Loucy (cell line): Measurements from ENCODE around the gene CTSW.

ENCODE experiments used
- H2AFZ ChIP-seq: fragments of 200-600 bp; sonication (generic); 2 replicates; pipeline ENCODE4 v1.6.0; 2016; ENCODE audit warnings: antibody characterized with exemption, mild to moderate bottlenecking, low read length, moderate library complexity
- H3F3A ChIP-seq: fragments of 200-600 bp; 2 replicates; pipeline ENCODE4 v1.6.0; 2016; ENCODE audit warnings: antibody characterized with exemption, low read depth, mild to moderate bottlenecking
- H3K27me3 ChIP-seq: fragments of 200-600 bp; sonication (generic); 2 replicates; pipeline ENCODE4 v1.6.1; 2014; ENCODE audit warnings: low read length, mild to moderate bottlenecking; ENCODE audit not compliant: insufficient read depth, poor library complexity, severe bottlenecking
- H3K36me3 ChIP-seq: fragments of 200-600 bp; sonication (generic); 2 replicates; pipeline ENCODE4 v1.6.1; 2016; ENCODE audit warnings: low read length; ENCODE audit not compliant: insufficient read depth
- H3K4me1 ChIP-seq: fragments of 200-600 bp; sonication (generic); 2 replicates; pipeline ENCODE4 v1.5.1; 2014; ENCODE audit warnings: low read length, mild to moderate bottlenecking; ENCODE audit not compliant: insufficient read depth, poor library complexity, severe bottlenecking
- H3K4me2 ChIP-seq: fragments of 200-600 bp; sonication (generic); 2 replicates; pipeline ENCODE4 v1.6.0; 2014; ENCODE audit warnings: antibody characterized with exemption, low read length, low read depth, mild to moderate bottlenecking; ENCODE audit not compliant: poor library complexity, severe bottlenecking
- H3K4me3 ChIP-seq: fragments of 200-600 bp; sonication (generic); 2 replicates; pipeline ENCODE4 v1.5.1; 2014; ENCODE audit warnings: low read length, mild to moderate bottlenecking, mixed read lengths; ENCODE audit not compliant: poor library complexity, severe bottlenecking
- H3K79me2 ChIP-seq: fragments of 200-600 bp; sonication (generic); 2 replicates; pipeline ENCODE4 v1.6.1; 2014; ENCODE audit warnings: low read length; ENCODE audit not compliant: insufficient read depth
- H3K9ac ChIP-seq: fragments of 200-600 bp; sonication (generic); 2 replicates; pipeline ENCODE4 v1.6.0; 2014; ENCODE audit warnings: mild to moderate bottlenecking, low read depth, low read length, moderate library complexity; ENCODE audit not compliant: poor library complexity, severe bottlenecking
- H3K9me2 ChIP-seq: fragments of 200-600 bp; sonication (generic); replicated peaks from 2 replicates; pipeline ENCODE4 v1.6.1; 2016; ENCODE audit warnings: low read depth, low read length, mixed read lengths
- H3K9me3 ChIP-seq: fragments of 200-600 bp; sonication (generic); 2 replicates; pipeline ENCODE4 v1.6.1; 2014; ENCODE audit warnings: mild to moderate bottlenecking, antibody characterized with exemption, low read length, low read depth; ENCODE audit not compliant: insufficient read depth
- H4K20me1 ChIP-seq: fragments of 200-600 bp; sonication (generic); 2 replicates; pipeline ENCODE4 v1.6.0; 2014; ENCODE audit warnings: antibody characterized with exemption, low read length, mild to moderate bottlenecking; ENCODE audit not compliant: insufficient read depth, poor library complexity, severe bottlenecking
- EZH2phosphoT487 ChIP-seq: fragments of 200-600 bp; IDR thresholded peaks from 2 replicates; pipeline ENCODE4 v1.6.1; 2018; ENCODE audit warnings: antibody characterized with exemption, mild to moderate bottlenecking, moderate library complexity, borderline replicate concordance
- TF ChIP-seq, protein P1 (sequence below): fragments of 200-600 bp; sonication (generic); conservative IDR thresholded peaks from 2 replicates; pipeline ENCODE4 v1.5.1; 2014; ENCODE audit warnings: mild to moderate bottlenecking, antibody characterized with exemption, low read length

The CTSW gene

DNA sequence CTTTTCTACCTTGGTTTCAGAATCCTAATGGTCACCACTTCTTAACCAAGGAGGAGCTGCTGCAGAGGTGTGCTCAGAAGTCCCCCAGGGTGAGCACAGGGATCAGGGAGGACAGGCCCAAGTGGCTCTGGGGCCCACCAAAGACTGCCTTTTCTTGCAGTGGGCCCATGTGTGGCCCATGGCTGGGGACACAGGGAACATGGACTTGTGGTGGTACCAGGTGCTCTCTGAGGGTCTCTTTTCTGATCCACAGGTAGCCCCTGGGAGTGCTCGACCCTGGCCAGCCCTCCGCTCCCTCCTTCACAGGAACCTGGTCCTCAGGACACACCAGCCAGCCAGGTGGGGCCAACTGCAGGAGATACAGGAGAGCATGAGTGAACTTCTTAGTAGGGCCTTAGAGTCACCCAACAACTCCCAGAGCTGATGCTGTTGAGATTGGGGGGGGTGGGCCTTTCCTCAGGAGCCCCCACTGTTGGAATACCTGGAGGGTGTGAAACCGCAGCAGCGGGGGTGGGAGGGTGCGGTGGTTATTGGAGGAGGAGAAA, 17.4 kb upstream of the CTSW start:
- Histone ChIP-seq H3K27me3 (peaks cover 8% of the 10 kb centered on the region), H3K9me2 (no peaks in the 10 kb centered on the region), H3K79me2 (peaks cover 54% of the 10 kb centered on the region), H3F3A (0 out of 2 replicates have a peak, but pooled peaks cover 7% of the 10 kb centered on the region), H3K4me1 (peaks cover 26% of the 10 kb centered on the region), H3K9ac (peak overlapping the region; percentile 98), H3K9me3 (no peaks in the 10 kb centered on the region), H3K4me2 (peak overlapping the region; percentile 99), H3K4me3 (peak overlapping the region; percentile 80), H2AFZ (no peak overlapping the region), H3K36me3 (peaks cover 25% of the 10 kb centered on the region; the same call in 1 of the 2 replicates), H4K20me1 (peaks cover 28% of the 10 kb centered on the region)
- TF ChIP-seq, protein P1, sequence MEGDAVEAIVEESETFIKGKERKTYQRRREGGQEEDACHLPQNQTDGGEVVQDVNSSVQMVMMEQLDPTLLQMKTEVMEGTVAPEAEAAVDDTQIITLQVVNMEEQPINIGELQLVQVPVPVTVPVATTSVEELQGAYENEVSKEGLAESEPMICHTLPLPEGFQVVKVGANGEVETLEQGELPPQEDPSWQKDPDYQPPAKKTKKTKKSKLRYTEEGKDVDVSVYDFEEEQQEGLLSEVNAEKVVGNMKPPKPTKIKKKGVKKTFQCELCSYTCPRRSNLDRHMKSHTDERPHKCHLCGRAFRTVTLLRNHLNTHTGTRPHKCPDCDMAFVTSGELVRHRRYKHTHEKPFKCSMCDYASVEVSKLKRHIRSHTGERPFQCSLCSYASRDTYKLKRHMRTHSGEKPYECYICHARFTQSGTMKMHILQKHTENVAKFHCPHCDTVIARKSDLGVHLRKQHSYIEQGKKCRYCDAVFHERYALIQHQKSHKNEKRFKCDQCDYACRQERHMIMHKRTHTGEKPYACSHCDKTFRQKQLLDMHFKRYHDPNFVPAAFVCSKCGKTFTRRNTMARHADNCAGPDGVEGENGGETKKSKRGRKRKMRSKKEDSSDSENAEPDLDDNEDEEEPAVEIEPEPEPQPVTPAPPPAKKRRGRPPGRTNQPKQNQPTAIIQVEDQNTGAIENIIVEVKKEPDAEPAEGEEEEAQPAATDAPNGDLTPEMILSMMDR, result no peak
- no peak for TF ChIP-seq EZH2phosphoT487

DNA sequence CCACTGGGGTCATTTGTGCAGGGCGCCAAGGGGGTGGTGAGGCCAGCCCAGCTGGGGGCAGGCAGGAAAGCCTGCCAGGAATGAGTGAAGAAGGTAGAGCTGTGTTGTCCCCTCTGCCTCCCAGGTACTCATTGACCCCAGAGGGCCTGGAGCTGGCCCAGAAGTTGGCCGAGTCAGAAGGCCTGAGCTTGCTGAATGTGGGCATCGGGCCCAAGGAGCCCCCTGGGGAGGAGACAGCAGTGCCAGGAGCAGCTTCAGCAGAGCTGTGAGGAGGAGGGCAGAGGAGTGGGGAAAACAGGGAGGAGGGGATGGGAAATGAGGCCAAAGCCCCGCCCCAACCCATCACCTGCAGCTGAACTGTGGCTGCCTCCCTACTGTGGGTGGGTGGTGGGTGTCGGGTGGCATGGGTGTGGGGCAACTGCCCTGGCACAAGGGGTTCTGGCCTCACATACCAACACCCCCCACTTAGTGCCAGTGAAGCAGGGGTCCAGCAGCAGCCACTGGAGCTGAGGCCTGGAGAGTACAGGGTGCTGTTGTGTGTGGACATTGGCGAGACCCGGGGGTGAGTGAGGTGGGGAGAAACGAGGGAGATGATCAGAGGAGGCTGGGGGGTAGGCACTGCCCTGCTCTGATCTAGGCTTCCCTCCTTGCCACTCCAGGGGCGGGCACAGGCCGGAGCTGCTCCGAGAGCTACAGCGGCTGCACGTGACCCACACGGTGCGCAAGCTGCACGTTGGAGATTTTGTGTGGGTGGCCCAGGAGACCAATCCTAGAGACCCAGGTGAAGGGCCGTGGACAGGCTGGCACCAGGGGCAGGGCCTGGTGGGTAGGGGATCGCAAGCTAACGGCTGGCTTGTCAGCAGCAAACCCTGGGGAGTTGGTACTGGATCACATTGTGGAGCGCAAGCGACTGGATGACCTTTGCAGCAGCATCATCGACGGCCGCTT, 16.4 kb upstream of the CTSW start:
- Histone ChIP-seq H3K4me2 (peak overlapping the region; percentile 99), H3F3A (0 out of 2 replicates have a peak, but pooled peaks cover 7% of the 10 kb centered on the region), H3K27me3 (peaks cover 5% of the 10 kb centered on the region), H3K4me1 (peaks cover 26% of the 10 kb centered on the region), H3K4me3 (no peak overlapping the region), H3K9ac (peak overlapping the region; percentile 98), H4K20me1 (peaks cover 23% of the 10 kb centered on the region), H3K79me2 (peaks cover 47% of the 10 kb centered on the region), H2AFZ (no peak overlapping the region), H3K9me2 (no peaks in the 10 kb centered on the region), H3K36me3 (peaks cover 25% of the 10 kb centered on the region; the same call in 1 of the 2 replicates), H3K9me3 (no peaks in the 10 kb centered on the region)
- no peak for TF ChIP-seq EZH2phosphoT487
- TF ChIP-seq, protein P1, result no peak

DNA sequence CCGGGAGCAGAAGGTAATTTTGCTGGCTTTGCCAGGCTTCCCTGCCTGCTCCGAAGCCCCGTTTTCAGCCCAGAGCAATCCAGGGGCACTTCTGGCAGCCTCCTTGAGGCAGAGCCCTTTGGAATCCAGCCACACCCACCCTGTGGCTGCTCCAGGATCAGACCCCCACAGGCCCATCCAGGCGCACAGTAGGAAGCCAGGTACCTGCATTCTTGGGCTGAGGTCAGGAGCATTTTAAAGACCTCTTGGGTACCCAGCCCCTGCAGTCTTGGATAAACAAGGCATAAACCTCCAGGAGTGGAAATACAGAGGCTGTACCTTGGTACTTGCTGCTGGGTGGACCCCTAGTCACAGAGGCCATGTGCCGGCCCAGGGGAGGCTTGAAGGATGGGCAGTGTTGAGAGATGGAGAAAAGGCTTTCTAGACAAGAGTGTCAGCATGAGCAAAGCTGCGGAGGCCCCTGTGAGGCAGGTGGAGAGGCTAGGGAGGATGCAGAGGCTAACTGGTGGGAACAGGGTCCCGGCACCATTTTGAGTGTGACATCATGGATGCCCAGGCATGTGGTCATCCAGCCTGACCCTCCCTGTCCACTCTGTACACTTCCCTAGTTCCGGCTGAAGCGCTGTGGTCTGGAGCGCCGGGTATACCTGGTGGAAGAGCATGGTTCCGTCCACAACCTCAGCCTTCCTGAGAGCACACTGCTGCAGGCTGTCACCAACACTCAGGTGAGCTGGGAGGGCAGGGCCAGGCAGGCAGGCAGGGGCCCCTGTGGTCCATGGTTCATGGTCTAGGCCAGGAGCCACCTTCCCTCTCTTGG, 15.5 kb upstream of the CTSW start:
- Histone ChIP-seq H3K4me1 (peaks cover 18% of the 10 kb centered on the region), H3K36me3 (peaks cover 25% of the 10 kb centered on the region; the same call in 1 of the 2 replicates), H3K9me3 (no peaks in the 10 kb centered on the region), H3K4me2 (no peak overlapping the region), H3K79me2 (peaks cover 47% of the 10 kb centered on the region), H3F3A (no peaks in the 10 kb centered on the region), H4K20me1 (peaks cover 23% of the 10 kb centered on the region), H3K9ac (no peak overlapping the region), H3K4me3 (no peak overlapping the region), H2AFZ (no peak overlapping the region), H3K9me2 (no peaks in the 10 kb centered on the region), H3K27me3 (peaks cover 5% of the 10 kb centered on the region)
- no peak for TF ChIP-seq EZH2phosphoT487
- TF ChIP-seq, protein P1, result no peak
